Neuronal stem cell (in vitro differentiated cells): ENCODE measurements around the gene PLLP.

Experiments
- DNase-seq: peaks from one replicate; pipeline ENCODE4 v3.0.0-alpha.2; 2013; ENCODE audit warnings: low spot score
- H2AFZ ChIP-seq: one replicate; pipeline ENCODE4 v1.6.1; 2013; ENCODE audit warnings: mild to moderate bottlenecking, low read length, inconsistent platforms
- H2AK5ac ChIP-seq: 2 replicates; pipeline ENCODE4 v1.6.1; 2013; ENCODE audit warnings: low read depth, mild to moderate bottlenecking, inconsistent platforms, low read length, moderate library complexity, mixed read lengths
- H2BK120ac ChIP-seq: 2 replicates; pipeline ENCODE4 v1.6.1; 2013; ENCODE audit warnings: low read depth, mild to moderate bottlenecking, inconsistent platforms, low read length, moderate library complexity, mixed read lengths
- H2BK12ac ChIP-seq: one replicate; pipeline ENCODE4 v1.6.1; 2013; ENCODE audit warnings: low read length, inconsistent platforms
- H2BK15ac ChIP-seq: 2 replicates; pipeline ENCODE4 v1.6.1; 2013; ENCODE audit warnings: mild to moderate bottlenecking, low read length, inconsistent platforms, mixed read lengths
- H2BK5ac ChIP-seq: one replicate; pipeline ENCODE4 v1.6.1; 2013; ENCODE audit warnings: inconsistent platforms, mild to moderate bottlenecking, low read length, moderate library complexity
- H3K14ac ChIP-seq: one replicate; pipeline ENCODE4 v1.6.1; 2013; ENCODE audit warnings: low read length, inconsistent platforms
- H3K18ac ChIP-seq: 2 replicates; pipeline ENCODE4 v1.6.1; 2013; ENCODE audit warnings: low read length, inconsistent platforms
- H3K23ac ChIP-seq: 2 replicates; pipeline ENCODE4 v1.6.1; 2013; ENCODE audit warnings: low read depth, mild to moderate bottlenecking, mixed read lengths, low read length, inconsistent platforms; ENCODE audit not compliant: poor library complexity
- H3K27ac ChIP-seq: replicated peaks from 3 replicates; pipeline ENCODE4 v1.5.1; 2013; ENCODE audit warnings: low read length, inconsistent platforms
- H3K27me3 ChIP-seq, 3 experiments: 2 replicates each; pipeline ENCODE4 v1.6.1; 2013; ENCODE audit warnings: low read length in 3 of 3, mild to moderate bottlenecking in 2 of 3, inconsistent platforms in 1 of 3, low read depth in 1 of 3, mixed read lengths in 1 of 3, moderate library complexity in 1 of 3; ENCODE audit not compliant: control insufficient read depth in 3 of 3, insufficient read depth in 3 of 3
- H3K36me3 ChIP-seq, 2 donors: replicated peaks in 1 of 2; 2 replicates each; pipeline ENCODE4 v1.6.1; 2013; ENCODE audit warnings: low read length in 2 of 2; ENCODE audit not compliant: control insufficient read depth in 2 of 2, insufficient read depth in 2 of 2
- H3K4ac ChIP-seq: 2 replicates; pipeline ENCODE4 v1.6.1; 2013; ENCODE audit warnings: inconsistent platforms, mild to moderate bottlenecking, low read length, moderate library complexity
- H3K4me1 ChIP-seq, 2 donors: 1 replicate in 1 of 2; 2 replicates in 1 of 2; pipeline ENCODE4 v1.6.1; 2013; ENCODE audit warnings: low read length in 2 of 2, low read depth in 1 of 2; ENCODE audit not compliant: control insufficient read depth in 2 of 2, insufficient read depth in 1 of 2
- H3K4me2 ChIP-seq: one replicate; pipeline ENCODE4 v1.6.1; 2013; ENCODE audit warnings: mild to moderate bottlenecking, low read length, inconsistent platforms; ENCODE audit not compliant: insufficient read depth, poor library complexity, severe bottlenecking
- H3K4me3 ChIP-seq, 2 donors: 2 replicates each; pipeline ENCODE4 v1.5.1; 2013; ENCODE audit warnings: low read length in 2 of 2, mild to moderate bottlenecking in 2 of 2, inconsistent platforms in 1 of 2, moderate library complexity in 1 of 2
- H3K79me1 ChIP-seq: one replicate; pipeline ENCODE4 v1.6.1; 2013; ENCODE audit warnings: low read depth, mild to moderate bottlenecking, inconsistent platforms, low read length, moderate library complexity
- H3K9ac ChIP-seq: one replicate; pipeline ENCODE4 v1.6.1; 2013; ENCODE audit warnings: mild to moderate bottlenecking, low read depth, low read length, inconsistent platforms; ENCODE audit not compliant: poor library complexity
- H3K9me3 ChIP-seq, 2 donors: replicated peaks in 1 of 2; 2 replicates each; pipeline versions ENCODE3 to v1.6.1; 2013; ENCODE audit warnings: low read length in 2 of 2, mild to moderate bottlenecking in 2 of 2, inconsistent platforms in 1 of 2, low read depth in 1 of 2, mixed read lengths in 1 of 2, moderate library complexity in 1 of 2; ENCODE audit not compliant: control insufficient read depth in 2 of 2, insufficient read depth in 1 of 2
- H4K8ac ChIP-seq: one replicate; pipeline ENCODE4 v1.6.1; 2013; ENCODE audit warnings: low read depth, mild to moderate bottlenecking, inconsistent platforms, low read length, moderate library complexity
- H4K91ac ChIP-seq: one replicate; pipeline ENCODE4 v1.6.1; 2013; ENCODE audit warnings: low read length, low read depth, mild to moderate bottlenecking, inconsistent platforms; ENCODE audit not compliant: poor library complexity
- WGBS, 2 donors: extraction: QIAGEN DNeasy Blood & Tissue Kit; methylation state at CpG; one replicate each; pipeline ENCODE4 v1.1.7; 2013; ENCODE audit warnings: missing lambda C conversion rate in 2 of 2, mixed read lengths in 1 of 2; ENCODE audit not compliant: insufficient read length in 2 of 2, insufficient replicate concordance in 1 of 2; ENCODE audit errors: extremely low coverage in 2 of 2; 5-methylcytosine and 5-hydroxymethylcytosine counted together

The PLLP gene

GRCh38 chr16:57260294-57260929 is 24.1 kb downstream of the PLLP start:
- Histone ChIP-seq H3K4me2 (peak overlapping the region; percentile 53), H3K14ac (no peak overlapping the region), H2AK5ac (no peak overlapping the region), H3K4me3 (peak overlapping the region in 1 of 2 donors; percentile 39), H3K79me1 (no peaks in the 10 kb centered on the region), H3K4me1 (peaks cover 6 to 13% of the 10 kb centered on the region in 2 donors), H3K4ac (peak overlapping the region; percentile 81), H4K91ac (peak overlapping the region; percentile 99), H2BK12ac (no peak overlapping the region), H3K23ac (peak overlapping the region; percentile 78), H3K9me3 (no peaks in the 10 kb centered on the region), H3K27ac (peak overlapping the region; percentile 100), H2BK120ac (peak overlapping the region; percentile 13), H2BK15ac (peak overlapping the region; percentile 44), H4K8ac (no peak overlapping the region), H3K18ac (peak overlapping the region; percentile 99), H3K36me3 (peaks cover 0 to 9% of the 10 kb centered on the region in 2 donors), H3K27me3 (peaks cover 0 to 2% (median 0%) of the 10 kb centered on the region in 3 experiments), H2AFZ (peak overlapping the region; percentile 89), H2BK5ac (peak overlapping the region; percentile 95), H3K9ac (peak overlapping the region; percentile 67)
- peak; percentile 81 for DNase-seq
- no CpG with 5 or more reads among the region's 16 CpGs for WGBS, 2 donors

GRCh38 chr16:57258910-57259475 is 25.5 kb downstream of the PLLP start:
- DNase-seq: no peak
- H3K4ac ChIP-seq: no peak overlapping the region
- no peak overlapping the region for H3K9ac ChIP-seq
- peak overlapping the region; percentile 86 for H3K18ac ChIP-seq
- peaks cover 0 to 2% (median 0%) of the 10 kb centered on the region in 3 experiments for H3K27me3 ChIP-seq
- H3K4me1 ChIP-seq: peaks cover 6 to 13% of the 10 kb centered on the region in 2 donors
- H3K4me2 ChIP-seq: no peak overlapping the region
- H2BK5ac ChIP-seq: no peak overlapping the region
- H2AK5ac ChIP-seq: peak overlapping the region; percentile 95
- no peak overlapping the region for H2BK15ac ChIP-seq
- no peak overlapping the region for H3K14ac ChIP-seq
- H4K91ac ChIP-seq: no peak overlapping the region
- no peak overlapping the region for H2AFZ ChIP-seq
- no peak overlapping the region for H3K23ac ChIP-seq
- no peaks in the 10 kb centered on the region for H3K9me3 ChIP-seq
- no CpG with 5 or more reads among the region's 1 CpG for WGBS, 2 donors
- H3K79me1 ChIP-seq: no peaks in the 10 kb centered on the region
- H2BK12ac ChIP-seq: peak overlapping the region; percentile 48
- H3K4me3 ChIP-seq: no peak overlapping the region
- H3K27ac ChIP-seq: no peak overlapping the region
- no peak overlapping the region for H4K8ac ChIP-seq
- peaks cover 0 to 16% of the 10 kb centered on the region in 2 donors for H3K36me3 ChIP-seq
- no peak overlapping the region for H2BK120ac ChIP-seq

- Histone ChIP-seq H3K27me3 (peaks cover 0 to 2% (median 0%) of the 10 kb centered on the region in 3 experiments), H3K4me3 (no peak overlapping the region), H3K36me3 (peaks cover 0 to 22% of the 10 kb centered on the region in 2 donors), H3K14ac (no peak overlapping the region), H2BK15ac (peak overlapping the region; percentile 95), H3K23ac (peak overlapping the region; percentile 74), H4K8ac (no peak overlapping the region), H3K18ac (peak overlapping the region; percentile 80), H3K9me3 (no peaks in the 10 kb centered on the region), H3K27ac (no peak overlapping the region), H2BK12ac (peak overlapping the region; percentile 78), H3K79me1 (no peaks in the 10 kb centered on the region), H2AFZ (no peak overlapping the region), H3K4ac (no peak overlapping the region), H2BK5ac (peak overlapping the region; percentile 90), H3K4me1 (peaks cover 6 to 13% of the 10 kb centered on the region in 2 donors), H2AK5ac (peak overlapping the region; percentile 95), H3K4me2 (no peak overlapping the region), H3K9ac (no peak overlapping the region), H2BK120ac (no peak overlapping the region), H4K91ac (no peak overlapping the region)
- DNase-seq: no peak
- WGBS, 2 donors: no CpG with 5 or more reads among the region's 18 CpGs
Measured at GRCh38 chr16:57258226-57258909, 26.1 kb downstream of the PLLP start.
